ENCODE results near the gene LRSAM1. TPM values are rescaled to one million over a fixed set of nuclear protein-coding genes. Genes with fewer than 3 reads are reported as not detected.

Gene LRSAM1
- total RNA-seq, 1 donor from 2014 or later, result 17.1 TPM

- TF ChIP-seq CTCF (conservative IDR thresholded peaks at IDR 0.05; ENCODE audit: low read depth, low read length), result no peak
- H3K4me3 ChIP-seq (ENCODE audit: low read depth, low read length), result no peak overlapping the region
- DNase-seq (ENCODE audit: low read depth), result no peak
These were observed 50.6 kb downstream of the LRSAM1 start for GRCh38 chr9:127501821-127502343.

GRCh38 chr9:127502706-127503378, 51.5 kb downstream of the LRSAM1 start:
- H3K4me3 ChIP-seq (ENCODE audit: low read depth, low read length), result no peak overlapping the region
- no peak for DNase-seq (ENCODE audit: low read depth)
- TF ChIP-seq CTCF (conservative IDR thresholded peaks at IDR 0.05; ENCODE audit: low read depth, low read length), result no peak

GRCh38 chr9:127503379-127503921, 52.1 kb downstream of the LRSAM1 start:
- DNase-seq (ENCODE audit: low read depth), result no peak
- no peak for TF ChIP-seq CTCF (conservative IDR thresholded peaks at IDR 0.05; ENCODE audit: low read depth, low read length)
- no peak overlapping the region for H3K4me3 ChIP-seq (ENCODE audit: low read depth, low read length)

- no peak for DNase-seq (ENCODE audit: low read depth)
- TF ChIP-seq CTCF (conservative IDR thresholded peaks at IDR 0.05; ENCODE audit: low read depth, low read length), result peak; percentile 80
- H3K4me3 ChIP-seq (ENCODE audit: low read depth, low read length), result no peak overlapping the region
These were observed 52.9 kb downstream of the LRSAM1 start for GRCh38 chr9:127503947-127504886.

GRCh38 chr9:127504887-127505251, 53.6 kb downstream of the LRSAM1 start:
- DNase-seq (ENCODE audit: low read depth), result no peak
- H3K4me3 ChIP-seq (ENCODE audit: low read depth, low read length), result no peak overlapping the region
- TF ChIP-seq CTCF (conservative IDR thresholded peaks at IDR 0.05; ENCODE audit: low read depth, low read length), result no peak

- no peak for DNase-seq (ENCODE audit: low read depth)
- peak; percentile 52 for TF ChIP-seq CTCF (conservative IDR thresholded peaks at IDR 0.05; ENCODE audit: low read depth, low read length)
- H3K4me3 ChIP-seq (ENCODE audit: low read depth, low read length), result no peak overlapping the region
These were observed 54.2 kb downstream of the LRSAM1 start for GRCh38 chr9:127505396-127506116.

Data from epithelial cell of proximal tubule (primary cell).